HEK293 (cell line): ENCODE measurements around the gene FMNL1.

Experiments
- BCL11A ChIP-seq: fragments of 450-650 bp; formaldehyde crosslinking; IDR thresholded peaks from 2 replicates; pipeline ENCODE4 v1.5.1; 2016; ENCODE audit warnings: low read depth, missing biosample characterization, missing genetic modification characterization
- CTCF ChIP-seq: fragments of 450-650 bp; formaldehyde crosslinking; IDR thresholded peaks from 2 replicates; pipeline ENCODE4 v1.5.1; 2016; ENCODE audit warnings: missing biosample characterization, missing genetic modification characterization
- KLF7 ChIP-seq: fragments of 450-650 bp; formaldehyde crosslinking; IDR thresholded peaks from 2 replicates; pipeline ENCODE4 v1.5.1; 2016; ENCODE audit warnings: missing biosample characterization, missing genetic modification characterization, borderline replicate concordance
- PBX3 ChIP-seq: sonication (generic); formaldehyde crosslinking; IDR thresholded peaks from 2 replicates; pipeline ENCODE4 v1.8.1; 2022; ENCODE audit warnings: mild to moderate bottlenecking, moderate library complexity, missing genetic modification reagents
- PRDM1 ChIP-seq: fragments of 450-650 bp; formaldehyde crosslinking; IDR thresholded peaks from 2 replicates; pipeline ENCODE4; 2016; ENCODE audit warnings: missing biosample characterization, missing genetic modification characterization
- YY1 ChIP-seq: fragments of 450-650 bp; formaldehyde crosslinking; IDR thresholded peaks from 2 replicates; pipeline ENCODE4 v1.5.1; 2018; ENCODE audit warnings: missing biosample characterization, missing genetic modification characterization
- ZBTB10 ChIP-seq: fragments of 450-650 bp; formaldehyde crosslinking; IDR thresholded peaks from 2 replicates; pipeline ENCODE4 v1.5.1; 2016; ENCODE audit warnings: missing biosample characterization, missing genetic modification characterization
- ZFHX2 ChIP-seq: fragments of 450-650 bp; formaldehyde crosslinking; conservative IDR thresholded peaks from 2 replicates; pipeline ENCODE4 v1.5.1; 2016; ENCODE audit warnings: missing biosample characterization, missing genetic modification characterization
- ZIC2 ChIP-seq: fragments of 450-650 bp; formaldehyde crosslinking; IDR thresholded peaks from 2 replicates; pipeline ENCODE4 v1.5.1; 2016; ENCODE audit warnings: missing biosample characterization, missing genetic modification characterization

- TF ChIP-seq PRDM1 (tag by site-specific recombination) = no peak
- no peak for TF ChIP-seq CTCF (tag by site-specific recombination)
- TF ChIP-seq BCL11A (tag by site-specific recombination) = no peak
- TF ChIP-seq KLF7 = no peak
- no peak for TF ChIP-seq ZBTB10 (tag by site-specific recombination)
- TF ChIP-seq YY1 (tag by site-specific recombination) = no peak
- no peak for TF ChIP-seq ZFHX2 (tag by site-specific recombination)
- TF ChIP-seq ZIC2 (tag by site-specific recombination) = peak; percentile 28
- no peak for TF ChIP-seq PBX3
These were observed 66.1 kb downstream of the FMNL1 start for GRCh38 chr17:45287526-45288500.
